Neural cell (in vitro differentiated cells): Measurements from ENCODE around the gene ACSL6. TPM values are rescaled to one million over a fixed set of nuclear protein-coding genes. Genes with fewer than 3 reads are reported as not detected.

Source experiments
- H2AFZ ChIP-seq: fragments of 200-600, 300-800 bp; sonication (generic), shearing (Covaris generic); 2 replicates; pipeline ENCODE4 v1.6.0; 2014; ENCODE audit warnings: low read depth, mild to moderate bottlenecking, antibody characterized with exemption, low read length, moderate library complexity
- H3F3A ChIP-seq: fragments of 200-600 bp; shearing (Covaris generic); 2 replicates; pipeline ENCODE4 v1.6.1; 2016; ENCODE audit warnings: mild to moderate bottlenecking, moderate library complexity, mixed read lengths, antibody characterized with exemption, low read length; ENCODE audit not compliant: insufficient read depth, poor library complexity, severe bottlenecking
- H3K27ac ChIP-seq: fragments of 200-600, 300-800 bp; sonication (generic), shearing (Covaris generic); 2 replicates; pipeline ENCODE4 v1.5.1; 2014; ENCODE audit warnings: mild to moderate bottlenecking, low read length, moderate library complexity
- H3K27me3 ChIP-seq: fragments of 300-800, 200-600 bp; sonication (generic), shearing (Covaris generic); 2 replicates; pipeline ENCODE4 v1.6.0; 2014; ENCODE audit warnings: mild to moderate bottlenecking, low read depth, low read length, moderate library complexity; ENCODE audit not compliant: insufficient read depth
- H3K36me3 ChIP-seq: fragments of 300-800, 200-600 bp; sonication (generic), shearing (Covaris generic); 2 replicates; pipeline ENCODE4 v1.5.1; 2014; ENCODE audit warnings: mild to moderate bottlenecking, antibody characterized with exemption, low read length, moderate library complexity; ENCODE audit not compliant: insufficient read depth
- H3K4me2 ChIP-seq: fragments of 300-800, 200-600 bp; sonication (generic), shearing (Covaris generic); 2 replicates; pipeline ENCODE4 v1.6.0; 2014; ENCODE audit warnings: mild to moderate bottlenecking, low read length
- H3K4me3 ChIP-seq: fragments of 300-800, 200-600 bp; sonication (generic), shearing (Covaris generic); 2 replicates; pipeline ENCODE4 v1.5.1; 2014; ENCODE audit warnings: mild to moderate bottlenecking, low read length, moderate library complexity
- H3K79me2 ChIP-seq: fragments of 200-600 bp; shearing (Covaris generic); replicated peaks from 2 replicates; pipeline ENCODE4 v1.6.0; 2014; ENCODE audit warnings: mild to moderate bottlenecking, low read length, moderate library complexity; ENCODE audit not compliant: insufficient read depth
- H3K9ac ChIP-seq: fragments of 300-800, 200-600 bp; sonication (generic), shearing (Covaris generic); 2 replicates; pipeline ENCODE4 v1.6.1; 2016; ENCODE audit warnings: mild to moderate bottlenecking, low read length, mixed read lengths
- H3K9me2 ChIP-seq: fragments of 200-600 bp; shearing (Covaris generic); 2 replicates; pipeline ENCODE4 v1.6.1; 2016; ENCODE audit warnings: mild to moderate bottlenecking, low read length, mixed read lengths; ENCODE audit not compliant: insufficient read depth
- H3K9me3 ChIP-seq: fragments of 200-600, 300-800 bp; sonication (generic), shearing (Covaris generic); 2 replicates; pipeline ENCODE4 v1.6.1; 2016; ENCODE audit warnings: mild to moderate bottlenecking, mixed run types, low read length, moderate library complexity, mixed read lengths
- H4K20me1 ChIP-seq: fragments of 200-600 bp; shearing (Covaris generic); 2 replicates; pipeline ENCODE4 v1.6.1; 2016; ENCODE audit warnings: mild to moderate bottlenecking, mixed run types; ENCODE audit not compliant: insufficient read depth
- EP300 ChIP-seq: fragments of 450-650 bp; conservative IDR thresholded peaks from 2 replicates; pipeline ENCODE4 v1.6.1; 2014; ENCODE audit warnings: antibody characterized with exemption, mild to moderate bottlenecking, moderate library complexity; ENCODE audit not compliant: poor library complexity, severe bottlenecking
- EZH2 ChIP-seq: fragments of 200-600, 300-800 bp; shearing (Covaris generic), sonication (generic); IDR thresholded peaks from 2 replicates; pipeline ENCODE4 v1.6.1; 2014; ENCODE audit warnings: antibody characterized with exemption, low read length, borderline replicate concordance, mild to moderate bottlenecking; ENCODE audit not compliant: insufficient read depth, poor library complexity, severe bottlenecking
- MXI1 ChIP-seq: fragments of 450-650 bp; conservative IDR thresholded peaks from 2 replicates; pipeline ENCODE4 v1.6.1; 2014; ENCODE audit warnings: antibody characterized with exemption, mild to moderate bottlenecking; ENCODE audit not compliant: poor library complexity, severe bottlenecking
- POLR2AphosphoS5 ChIP-seq: IDR thresholded peaks from 2 replicates; pipeline ENCODE4 v1.6.1; 2012
- RAD21 ChIP-seq: fragments of 450-650 bp; conservative IDR thresholded peaks from 2 replicates; pipeline ENCODE4 v1.6.1; 2014; ENCODE audit warnings: antibody characterized with exemption, mild to moderate bottlenecking, moderate library complexity
- SMC3 ChIP-seq: fragments of 450-650 bp; conservative IDR thresholded peaks from 2 replicates; pipeline ENCODE4 v1.6.1; 2014; ENCODE audit warnings: antibody characterized with exemption, mild to moderate bottlenecking, moderate library complexity; ENCODE audit not compliant: poor library complexity
- TAF1 ChIP-seq: IDR thresholded peaks from 2 replicates; pipeline ENCODE4 v1.6.1; 2012; ENCODE audit warnings: low read depth
- polyA plus RNA-seq: library from polyadenylated mRNA; depleted of rRNA; stranded (reverse); fragments of >200 nt; gene quantifications from 2 replicates; pipeline ENCODE4 v1.2.3, GENCODE V29; 2014
- TF ChIP-seq, protein P1 (sequence below): fragments of 450-650 bp; IDR thresholded peaks from 2 replicates; pipeline ENCODE4 v1.5.1; 2014; ENCODE audit warnings: antibody characterized with exemption, mild to moderate bottlenecking, moderate library complexity; ENCODE audit not compliant: poor library complexity, severe bottlenecking
- TF ChIP-seq, protein P2 (sequence below): IDR thresholded peaks from 2 replicates; pipeline ENCODE4 v1.6.1; 2012; ENCODE audit warnings: borderline replicate concordance

Gene ACSL6
- polyA plus RNA-seq, 1 donor from 2014 or later: 30.5 TPM

DNA sequence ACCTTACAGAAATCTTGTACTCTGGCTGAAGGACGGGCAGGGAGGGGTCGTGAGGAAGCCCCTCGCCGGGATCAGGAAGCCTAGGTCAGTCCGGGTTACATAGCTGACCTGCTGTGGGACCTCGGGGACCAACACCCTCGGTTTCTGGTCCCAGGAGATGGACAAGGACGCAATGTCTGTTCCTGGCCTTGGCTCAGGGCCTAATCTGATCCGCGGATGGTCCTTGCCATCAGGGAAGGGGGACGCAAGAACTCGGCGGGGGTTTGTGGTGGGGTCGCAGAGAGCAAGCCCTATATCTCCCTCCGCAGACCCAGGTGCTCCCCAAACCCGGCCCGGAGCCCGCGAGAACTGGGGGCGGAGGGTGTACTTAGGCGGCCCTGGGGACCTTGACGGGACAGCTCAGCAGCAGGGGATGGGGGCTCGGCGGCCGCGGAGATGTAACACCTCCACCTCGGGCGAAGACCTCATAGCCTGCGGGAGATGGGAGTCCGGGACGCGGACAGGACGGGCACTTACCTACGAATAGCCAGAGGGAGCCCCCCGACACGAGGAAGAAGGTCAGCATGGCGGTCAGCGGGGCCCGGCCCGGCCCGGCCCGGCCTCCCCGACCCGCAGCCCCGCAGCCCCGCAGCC is 353 bp downstream of the ACSL6 start:
- Histone ChIP-seq H3F3A (no peaks in the 10 kb centered on the region), H3K27me3 (peaks cover 21% of the 10 kb centered on the region), H3K9me3 (no peaks in the 10 kb centered on the region), H2AFZ (peak overlapping the region; percentile 60), H4K20me1 (no peaks in the 10 kb centered on the region), H3K9me2 (no peaks in the 10 kb centered on the region), H3K79me2 (no peaks in the 10 kb centered on the region), H3K27ac (no peak overlapping the region), H3K4me3 (peak overlapping the region; percentile 94), H3K9ac (peak overlapping the region; percentile 82), H3K36me3 (no peaks in the 10 kb centered on the region), H3K4me2 (peak overlapping the region; percentile 86)
- TF ChIP-seq, protein P1, sequence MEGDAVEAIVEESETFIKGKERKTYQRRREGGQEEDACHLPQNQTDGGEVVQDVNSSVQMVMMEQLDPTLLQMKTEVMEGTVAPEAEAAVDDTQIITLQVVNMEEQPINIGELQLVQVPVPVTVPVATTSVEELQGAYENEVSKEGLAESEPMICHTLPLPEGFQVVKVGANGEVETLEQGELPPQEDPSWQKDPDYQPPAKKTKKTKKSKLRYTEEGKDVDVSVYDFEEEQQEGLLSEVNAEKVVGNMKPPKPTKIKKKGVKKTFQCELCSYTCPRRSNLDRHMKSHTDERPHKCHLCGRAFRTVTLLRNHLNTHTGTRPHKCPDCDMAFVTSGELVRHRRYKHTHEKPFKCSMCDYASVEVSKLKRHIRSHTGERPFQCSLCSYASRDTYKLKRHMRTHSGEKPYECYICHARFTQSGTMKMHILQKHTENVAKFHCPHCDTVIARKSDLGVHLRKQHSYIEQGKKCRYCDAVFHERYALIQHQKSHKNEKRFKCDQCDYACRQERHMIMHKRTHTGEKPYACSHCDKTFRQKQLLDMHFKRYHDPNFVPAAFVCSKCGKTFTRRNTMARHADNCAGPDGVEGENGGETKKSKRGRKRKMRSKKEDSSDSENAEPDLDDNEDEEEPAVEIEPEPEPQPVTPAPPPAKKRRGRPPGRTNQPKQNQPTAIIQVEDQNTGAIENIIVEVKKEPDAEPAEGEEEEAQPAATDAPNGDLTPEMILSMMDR: no peak
- TF ChIP-seq RAD21 (no peak), SMC3 (no peak), TAF1 (no peak), MXI1 (no peak), POLR2AphosphoS5 (no peak), EP300 (no peak), EZH2 (no peak)
- TF ChIP-seq, protein P2, sequence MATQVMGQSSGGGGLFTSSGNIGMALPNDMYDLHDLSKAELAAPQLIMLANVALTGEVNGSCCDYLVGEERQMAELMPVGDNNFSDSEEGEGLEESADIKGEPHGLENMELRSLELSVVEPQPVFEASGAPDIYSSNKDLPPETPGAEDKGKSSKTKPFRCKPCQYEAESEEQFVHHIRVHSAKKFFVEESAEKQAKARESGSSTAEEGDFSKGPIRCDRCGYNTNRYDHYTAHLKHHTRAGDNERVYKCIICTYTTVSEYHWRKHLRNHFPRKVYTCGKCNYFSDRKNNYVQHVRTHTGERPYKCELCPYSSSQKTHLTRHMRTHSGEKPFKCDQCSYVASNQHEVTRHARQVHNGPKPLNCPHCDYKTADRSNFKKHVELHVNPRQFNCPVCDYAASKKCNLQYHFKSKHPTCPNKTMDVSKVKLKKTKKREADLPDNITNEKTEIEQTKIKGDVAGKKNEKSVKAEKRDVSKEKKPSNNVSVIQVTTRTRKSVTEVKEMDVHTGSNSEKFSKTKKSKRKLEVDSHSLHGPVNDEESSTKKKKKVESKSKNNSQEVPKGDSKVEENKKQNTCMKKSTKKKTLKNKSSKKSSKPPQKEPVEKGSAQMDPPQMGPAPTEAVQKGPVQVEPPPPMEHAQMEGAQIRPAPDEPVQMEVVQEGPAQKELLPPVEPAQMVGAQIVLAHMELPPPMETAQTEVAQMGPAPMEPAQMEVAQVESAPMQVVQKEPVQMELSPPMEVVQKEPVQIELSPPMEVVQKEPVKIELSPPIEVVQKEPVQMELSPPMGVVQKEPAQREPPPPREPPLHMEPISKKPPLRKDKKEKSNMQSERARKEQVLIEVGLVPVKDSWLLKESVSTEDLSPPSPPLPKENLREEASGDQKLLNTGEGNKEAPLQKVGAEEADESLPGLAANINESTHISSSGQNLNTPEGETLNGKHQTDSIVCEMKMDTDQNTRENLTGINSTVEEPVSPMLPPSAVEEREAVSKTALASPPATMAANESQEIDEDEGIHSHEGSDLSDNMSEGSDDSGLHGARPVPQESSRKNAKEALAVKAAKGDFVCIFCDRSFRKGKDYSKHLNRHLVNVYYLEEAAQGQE: no peak

DNA sequence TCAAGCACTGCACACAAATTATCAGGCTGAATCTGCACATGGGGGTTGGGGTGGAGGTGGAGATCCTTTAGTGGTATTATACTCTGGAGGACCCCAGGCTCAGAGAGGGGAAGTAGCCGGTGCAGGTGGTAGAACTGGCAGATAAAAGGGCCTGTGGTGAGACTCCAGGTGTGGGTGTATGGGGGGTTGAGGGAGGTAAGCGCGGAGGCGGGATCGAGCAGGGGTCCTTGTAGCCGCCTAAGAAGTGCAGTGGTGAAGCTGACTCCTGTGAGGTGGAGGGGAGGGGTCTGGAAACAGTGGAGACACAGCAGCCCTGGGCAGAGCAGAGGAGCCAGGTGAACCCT is 841 bp downstream of the ACSL6 start:
- peaks cover 21% of the 10 kb centered on the region for H3K27me3 ChIP-seq
- no peaks in the 10 kb centered on the region for H3K9me3 ChIP-seq
- H4K20me1 ChIP-seq: no peaks in the 10 kb centered on the region
- no peak overlapping the region for H3K27ac ChIP-seq
- peak overlapping the region; percentile 94 for H3K4me3 ChIP-seq
- peak overlapping the region; percentile 60 for H2AFZ ChIP-seq
- H3K9ac ChIP-seq: peak overlapping the region; percentile 82
- H3K4me2 ChIP-seq: peak overlapping the region; percentile 86
- no peak for TF ChIP-seq POLR2AphosphoS5
- TF ChIP-seq, protein P2: no peak
- no peak for TF ChIP-seq EP300
- TF ChIP-seq TAF1: no peak
- TF ChIP-seq, protein P1: no peak
- TF ChIP-seq SMC3: no peak
- TF ChIP-seq EZH2: no peak
- TF ChIP-seq RAD21: no peak
- TF ChIP-seq MXI1: no peak
- H3K79me2 ChIP-seq: no peaks in the 10 kb centered on the region
- H3F3A ChIP-seq: no peaks in the 10 kb centered on the region
- no peaks in the 10 kb centered on the region for H3K9me2 ChIP-seq
- no peaks in the 10 kb centered on the region for H3K36me3 ChIP-seq
